GM12872 (cell line): ENCODE results near the gene FEM1C.

Experiments used
- TF ChIP-seq, protein P1 (sequence below): IDR thresholded peaks from 3 replicates; pipeline ENCODE4 v1.5.1; 2011; ENCODE audit warnings: low read depth, mild to moderate bottlenecking, low read length, moderate library complexity; ENCODE audit not compliant: insufficient read depth

Gene FEM1C

DNA sequence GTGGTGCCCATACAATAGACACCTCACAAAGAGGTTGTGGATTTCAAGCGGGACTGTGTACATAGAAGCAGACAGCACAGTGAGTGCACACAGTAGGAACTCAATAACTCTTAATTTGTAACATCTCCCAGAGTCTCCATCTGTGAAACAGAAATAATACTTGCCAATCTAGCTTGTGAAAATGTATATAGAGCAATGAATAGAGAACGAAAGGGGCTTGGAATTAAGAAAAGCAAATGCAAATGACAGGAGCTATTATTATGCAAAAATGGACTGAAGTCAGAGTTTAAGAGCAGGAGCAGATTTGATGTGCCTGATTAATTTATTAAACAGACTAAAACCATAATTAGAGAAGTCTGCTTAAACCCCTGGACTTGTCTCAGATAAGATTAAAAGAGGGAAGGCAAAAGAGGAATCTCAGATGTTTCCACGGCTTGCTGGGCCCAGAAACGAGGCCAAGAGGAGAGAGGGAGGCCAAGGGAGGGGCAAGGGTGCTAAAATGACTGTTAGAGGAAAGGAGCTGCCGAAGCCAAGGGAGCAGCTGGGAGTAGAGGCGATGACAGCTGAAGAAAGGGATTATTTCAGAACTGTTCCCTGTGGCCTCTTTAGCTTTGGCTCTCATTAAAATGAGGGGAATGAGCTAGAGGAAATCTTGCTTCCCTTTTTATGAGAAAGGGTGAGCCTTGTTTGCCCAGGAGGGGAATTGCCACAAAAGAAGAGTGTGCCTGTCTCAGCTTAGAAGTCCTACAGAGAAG is 72.1 kb downstream of the FEM1C start:
- TF ChIP-seq, protein P1, sequence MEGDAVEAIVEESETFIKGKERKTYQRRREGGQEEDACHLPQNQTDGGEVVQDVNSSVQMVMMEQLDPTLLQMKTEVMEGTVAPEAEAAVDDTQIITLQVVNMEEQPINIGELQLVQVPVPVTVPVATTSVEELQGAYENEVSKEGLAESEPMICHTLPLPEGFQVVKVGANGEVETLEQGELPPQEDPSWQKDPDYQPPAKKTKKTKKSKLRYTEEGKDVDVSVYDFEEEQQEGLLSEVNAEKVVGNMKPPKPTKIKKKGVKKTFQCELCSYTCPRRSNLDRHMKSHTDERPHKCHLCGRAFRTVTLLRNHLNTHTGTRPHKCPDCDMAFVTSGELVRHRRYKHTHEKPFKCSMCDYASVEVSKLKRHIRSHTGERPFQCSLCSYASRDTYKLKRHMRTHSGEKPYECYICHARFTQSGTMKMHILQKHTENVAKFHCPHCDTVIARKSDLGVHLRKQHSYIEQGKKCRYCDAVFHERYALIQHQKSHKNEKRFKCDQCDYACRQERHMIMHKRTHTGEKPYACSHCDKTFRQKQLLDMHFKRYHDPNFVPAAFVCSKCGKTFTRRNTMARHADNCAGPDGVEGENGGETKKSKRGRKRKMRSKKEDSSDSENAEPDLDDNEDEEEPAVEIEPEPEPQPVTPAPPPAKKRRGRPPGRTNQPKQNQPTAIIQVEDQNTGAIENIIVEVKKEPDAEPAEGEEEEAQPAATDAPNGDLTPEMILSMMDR: no peak

GRCh38 chr5:115471345-115472063 is 73.1 kb downstream of the FEM1C start:
- TF ChIP-seq, protein P1: no peak

DNA sequence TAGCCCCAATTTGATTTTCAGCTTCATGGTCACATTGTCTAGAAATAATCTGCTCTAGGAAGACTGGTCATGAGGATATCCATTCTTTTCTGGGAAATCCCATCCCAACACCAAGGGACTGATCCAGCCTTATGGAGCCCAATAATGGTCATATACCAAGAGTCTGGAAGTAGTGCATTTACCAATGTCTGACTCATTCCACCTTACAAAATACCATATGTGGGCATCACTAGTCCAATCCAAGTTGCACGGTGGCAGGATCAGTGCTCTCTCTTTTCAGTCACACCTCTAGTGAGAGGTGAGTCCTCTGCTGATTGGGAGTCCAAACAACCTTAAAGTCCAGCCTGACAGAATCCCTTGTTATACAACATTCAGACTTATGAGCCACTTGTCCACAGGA is 73.7 kb downstream of the FEM1C start:
- TF ChIP-seq, protein P1: no peak
